Uterus (tissue), 2 donors: ENCODE data around the gene AGPAT4.

Source experiments
- CTCF ChIP-seq, 4 experiments: fragments of 200-600 bp in 2 of 4; fragments of 450-650 bp in 2 of 4; sonication (generic) in 2 of 4; IDR thresholded peaks; one replicate each; pipeline ENCODE4 v1.5.1; 2016 to 2019; ENCODE audit warnings: antibody characterized with exemption in 4 of 4, mild to moderate bottlenecking in 2 of 4, moderate library complexity in 1 of 4
- POLR2A ChIP-seq, 2 donors: fragments of 450-650 bp; IDR thresholded peaks; one replicate each; pipeline ENCODE4 v1.6.1; 2016; ENCODE audit warnings: antibody characterized with exemption in 2 of 2, mild to moderate bottlenecking in 1 of 2, moderate library complexity in 1 of 2

GRCh38 chr6:161151059-161151645 lies 122.7 kb downstream of the AGPAT4 start:
- TF ChIP-seq CTCF (IDR thresholded peaks at IDR 0.05) = no peak
- TF ChIP-seq POLR2A (IDR thresholded peaks at IDR 0.05) = no peak
